GM12801 (cell line): ENCODE results near the gene MYRFL.

Source experiments
- TF ChIP-seq, protein P1 (sequence below): IDR thresholded peaks from one replicate; pipeline ENCODE4 v1.5.1; 2011; ENCODE audit warnings: control low read depth; ENCODE audit not compliant: insufficient read length; ENCODE audit errors: extremely low read depth

MYRFL gene

DNA sequence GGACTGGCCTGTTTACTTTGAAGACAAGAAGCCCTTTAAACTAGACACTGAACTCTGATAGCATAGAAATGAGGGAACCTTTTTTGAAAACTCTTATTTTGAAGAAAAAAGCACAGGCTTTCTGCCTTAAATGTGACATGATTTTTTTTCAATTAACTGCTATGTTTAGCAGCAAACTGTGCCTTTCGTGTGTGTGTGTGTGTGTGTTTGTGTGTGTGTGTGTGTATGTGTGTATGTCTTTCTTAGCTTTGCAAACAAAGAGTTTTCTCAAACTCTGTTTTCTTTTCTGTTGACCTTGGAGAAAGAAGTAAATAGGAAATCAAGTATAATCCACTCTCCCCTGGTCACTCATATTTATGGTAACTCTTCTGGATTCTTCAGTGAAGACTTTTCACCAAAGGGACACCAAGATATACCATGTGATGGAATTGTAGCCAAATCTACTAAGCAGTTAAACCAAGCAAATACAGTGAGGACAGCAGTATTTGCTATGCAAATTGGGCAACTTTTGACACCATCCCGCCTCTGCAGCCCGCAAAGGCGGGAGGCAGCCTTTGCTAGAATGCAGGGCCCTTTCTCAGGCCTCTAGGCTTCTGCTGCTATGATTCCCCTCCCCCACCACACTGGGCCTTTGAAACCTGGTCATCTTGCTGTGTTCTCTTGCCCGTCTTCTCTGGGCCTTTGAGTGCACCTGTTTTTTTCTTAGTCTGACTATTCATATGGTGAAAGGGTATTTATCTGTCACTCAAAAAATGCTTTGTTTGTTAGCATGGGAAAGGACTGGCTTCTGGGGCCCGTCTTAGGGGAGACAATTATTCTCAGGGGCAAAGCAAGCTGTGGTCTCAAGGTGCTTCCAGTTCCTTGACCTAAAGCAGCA is 107.9 kb downstream of the MYRFL start:
- TF ChIP-seq, protein P1, sequence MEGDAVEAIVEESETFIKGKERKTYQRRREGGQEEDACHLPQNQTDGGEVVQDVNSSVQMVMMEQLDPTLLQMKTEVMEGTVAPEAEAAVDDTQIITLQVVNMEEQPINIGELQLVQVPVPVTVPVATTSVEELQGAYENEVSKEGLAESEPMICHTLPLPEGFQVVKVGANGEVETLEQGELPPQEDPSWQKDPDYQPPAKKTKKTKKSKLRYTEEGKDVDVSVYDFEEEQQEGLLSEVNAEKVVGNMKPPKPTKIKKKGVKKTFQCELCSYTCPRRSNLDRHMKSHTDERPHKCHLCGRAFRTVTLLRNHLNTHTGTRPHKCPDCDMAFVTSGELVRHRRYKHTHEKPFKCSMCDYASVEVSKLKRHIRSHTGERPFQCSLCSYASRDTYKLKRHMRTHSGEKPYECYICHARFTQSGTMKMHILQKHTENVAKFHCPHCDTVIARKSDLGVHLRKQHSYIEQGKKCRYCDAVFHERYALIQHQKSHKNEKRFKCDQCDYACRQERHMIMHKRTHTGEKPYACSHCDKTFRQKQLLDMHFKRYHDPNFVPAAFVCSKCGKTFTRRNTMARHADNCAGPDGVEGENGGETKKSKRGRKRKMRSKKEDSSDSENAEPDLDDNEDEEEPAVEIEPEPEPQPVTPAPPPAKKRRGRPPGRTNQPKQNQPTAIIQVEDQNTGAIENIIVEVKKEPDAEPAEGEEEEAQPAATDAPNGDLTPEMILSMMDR = no peak

DNA sequence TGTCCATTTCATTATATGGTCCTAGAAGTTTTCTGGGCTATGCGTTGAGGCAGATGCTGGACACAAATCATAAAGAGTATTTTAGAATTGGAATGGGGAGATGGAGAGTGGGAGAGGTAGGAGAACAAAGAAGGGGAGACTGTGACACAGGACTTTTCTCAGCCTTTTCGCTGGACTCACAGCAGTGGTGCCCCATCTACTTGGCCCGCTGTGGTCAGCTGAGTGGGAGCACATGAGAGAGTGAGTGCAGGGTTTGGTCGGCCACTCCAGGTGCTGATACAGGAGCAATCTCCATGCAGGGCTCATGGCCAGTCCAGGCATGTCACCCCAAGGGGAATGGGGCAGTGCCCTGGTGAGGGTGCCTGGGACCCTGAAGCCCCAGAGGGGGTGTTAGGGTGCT is 109.0 kb downstream of the MYRFL start:
- TF ChIP-seq, protein P1 = no peak

DNA sequence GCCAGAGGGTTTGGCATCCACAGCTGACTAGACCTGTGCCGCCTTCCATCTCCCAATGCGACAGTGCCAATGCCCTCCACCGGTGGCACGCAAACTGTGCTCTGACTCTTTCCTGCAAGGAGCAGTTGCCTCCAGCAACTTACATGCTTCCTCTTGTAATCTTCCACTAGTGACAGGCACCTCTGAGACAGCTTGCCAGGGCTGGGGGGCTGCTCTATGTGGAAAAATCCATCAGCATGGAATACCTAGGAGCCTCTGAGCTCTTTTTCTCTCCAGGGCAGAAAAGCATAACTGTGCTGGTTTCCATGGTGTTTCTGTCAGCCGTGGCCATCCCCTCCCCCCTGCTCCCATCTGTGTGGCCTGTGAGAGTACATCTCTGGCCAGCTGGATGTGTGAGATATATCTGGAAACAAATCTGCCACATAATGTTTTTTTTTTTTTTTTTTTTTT is 110.6 kb downstream of the MYRFL start:
- TF ChIP-seq, protein P1 = no peak

DNA sequence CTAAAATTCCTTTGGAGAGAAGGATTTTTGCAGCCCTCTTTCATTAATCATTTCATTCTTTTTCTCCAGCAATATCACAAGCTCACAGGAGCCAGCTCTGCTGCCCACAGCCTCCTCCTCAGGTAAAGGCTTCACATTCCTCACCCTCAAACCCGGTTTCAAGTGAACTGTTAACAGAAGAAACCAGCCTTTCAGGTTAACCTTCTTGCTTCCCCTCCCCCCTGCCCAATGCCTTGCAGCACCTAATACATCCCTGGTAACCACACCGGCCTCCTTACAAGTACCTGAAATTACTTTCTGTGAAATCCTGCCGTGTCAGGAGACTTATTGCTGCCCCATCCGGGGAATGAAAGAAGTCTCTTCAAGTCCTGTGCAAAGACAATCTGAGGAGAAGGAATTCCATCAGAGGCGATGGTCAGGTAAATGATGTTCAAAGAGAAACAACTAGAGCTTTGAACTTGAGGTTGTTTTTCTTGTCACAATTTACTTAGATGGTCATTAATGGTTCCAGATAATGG is 111.2 kb downstream of the MYRFL start:
- TF ChIP-seq, protein P1 = no peak

DNA sequence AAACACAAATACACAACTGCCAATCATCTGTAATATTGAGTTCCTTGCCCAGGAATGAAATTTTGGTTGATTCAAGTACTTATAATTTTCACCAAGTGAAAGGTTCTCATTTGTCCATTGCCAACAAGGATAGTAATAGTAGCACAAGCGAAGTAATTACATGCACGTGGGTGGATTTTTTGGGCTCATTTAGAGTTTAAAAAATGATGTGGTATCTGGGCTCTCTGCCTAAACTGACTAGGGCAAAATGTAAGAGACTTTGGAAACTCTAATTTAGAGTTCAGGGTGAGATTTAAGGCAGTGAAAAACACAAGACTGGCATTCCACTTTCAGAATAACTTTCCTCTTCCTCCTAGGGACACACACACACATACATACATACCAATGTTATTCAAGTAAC is 111.7 kb downstream of the MYRFL start:
- TF ChIP-seq, protein P1 = no peak

DNA sequence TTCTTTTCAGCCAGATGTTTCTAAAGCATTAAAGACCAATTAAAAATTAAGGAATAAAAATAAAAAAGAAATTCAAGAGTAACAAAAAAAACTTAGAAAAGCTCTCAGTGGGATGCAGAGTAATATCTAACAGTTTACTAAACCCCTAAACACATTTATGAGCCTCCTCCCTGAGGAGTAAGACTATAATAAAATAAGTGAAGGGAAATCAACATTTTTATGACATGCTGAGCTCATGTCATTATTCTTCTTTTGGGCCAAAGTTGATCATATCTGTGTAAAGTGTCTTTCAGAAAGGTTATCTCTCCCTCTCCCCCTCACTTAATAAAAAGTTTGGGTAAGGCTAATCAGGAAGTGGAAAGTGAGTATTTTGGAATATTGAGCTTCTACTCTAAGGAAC is 122.1 kb downstream of the MYRFL start:
- TF ChIP-seq, protein P1 = no peak

DNA sequence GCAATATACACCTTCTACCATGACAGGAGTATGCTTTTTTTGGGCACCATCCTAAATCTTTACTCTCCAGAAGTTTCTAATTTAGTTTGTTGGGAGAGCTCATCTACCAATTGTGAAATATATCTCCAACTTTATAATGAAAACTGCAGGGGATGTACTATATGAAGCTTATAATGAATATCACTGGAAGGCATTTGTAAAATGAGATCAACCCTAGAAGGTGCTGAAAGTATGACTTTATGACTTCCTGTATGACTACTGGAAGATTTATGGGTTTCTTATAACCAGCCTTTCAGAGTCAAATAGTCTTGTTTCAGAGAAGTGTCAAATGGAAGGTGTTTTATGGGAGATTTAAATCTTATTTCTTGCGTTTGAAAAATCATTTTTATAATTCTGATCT is 122.9 kb downstream of the MYRFL start:
- TF ChIP-seq, protein P1 = no peak
